Neural cell (in vitro differentiated cells): ENCODE data around the gene ST6GALNAC1. TPM values are rescaled to one million over a fixed set of nuclear protein-coding genes. Genes with fewer than 3 reads are reported as not detected.

Experiments used
- H2AFZ ChIP-seq: fragments of 200-600, 300-800 bp; sonication (generic), shearing (Covaris generic); 2 replicates; pipeline ENCODE4 v1.6.0; 2014; ENCODE audit warnings: low read depth, mild to moderate bottlenecking, antibody characterized with exemption, low read length, moderate library complexity
- H3F3A ChIP-seq: fragments of 200-600 bp; shearing (Covaris generic); 2 replicates; pipeline ENCODE4 v1.6.1; 2016; ENCODE audit warnings: mild to moderate bottlenecking, moderate library complexity, mixed read lengths, antibody characterized with exemption, low read length; ENCODE audit not compliant: insufficient read depth, poor library complexity, severe bottlenecking
- H3K27ac ChIP-seq: fragments of 200-600, 300-800 bp; sonication (generic), shearing (Covaris generic); 2 replicates; pipeline ENCODE4 v1.5.1; 2014; ENCODE audit warnings: mild to moderate bottlenecking, low read length, moderate library complexity
- H3K27me3 ChIP-seq: fragments of 300-800, 200-600 bp; sonication (generic), shearing (Covaris generic); 2 replicates; pipeline ENCODE4 v1.6.0; 2014; ENCODE audit warnings: mild to moderate bottlenecking, low read depth, low read length, moderate library complexity; ENCODE audit not compliant: insufficient read depth
- H3K36me3 ChIP-seq: fragments of 300-800, 200-600 bp; sonication (generic), shearing (Covaris generic); 2 replicates; pipeline ENCODE4 v1.5.1; 2014; ENCODE audit warnings: mild to moderate bottlenecking, antibody characterized with exemption, low read length, moderate library complexity; ENCODE audit not compliant: insufficient read depth
- H3K4me2 ChIP-seq: fragments of 300-800, 200-600 bp; sonication (generic), shearing (Covaris generic); 2 replicates; pipeline ENCODE4 v1.6.0; 2014; ENCODE audit warnings: mild to moderate bottlenecking, low read length
- H3K4me3 ChIP-seq: fragments of 300-800, 200-600 bp; sonication (generic), shearing (Covaris generic); 2 replicates; pipeline ENCODE4 v1.5.1; 2014; ENCODE audit warnings: mild to moderate bottlenecking, low read length, moderate library complexity
- H3K79me2 ChIP-seq: fragments of 200-600 bp; shearing (Covaris generic); replicated peaks from 2 replicates; pipeline ENCODE4 v1.6.0; 2014; ENCODE audit warnings: mild to moderate bottlenecking, low read length, moderate library complexity; ENCODE audit not compliant: insufficient read depth
- H3K9ac ChIP-seq: fragments of 300-800, 200-600 bp; sonication (generic), shearing (Covaris generic); 2 replicates; pipeline ENCODE4 v1.6.1; 2016; ENCODE audit warnings: mild to moderate bottlenecking, low read length, mixed read lengths
- H3K9me2 ChIP-seq: fragments of 200-600 bp; shearing (Covaris generic); 2 replicates; pipeline ENCODE4 v1.6.1; 2016; ENCODE audit warnings: mild to moderate bottlenecking, low read length, mixed read lengths; ENCODE audit not compliant: insufficient read depth
- H3K9me3 ChIP-seq: fragments of 200-600, 300-800 bp; sonication (generic), shearing (Covaris generic); 2 replicates; pipeline ENCODE4 v1.6.1; 2016; ENCODE audit warnings: mild to moderate bottlenecking, mixed run types, low read length, moderate library complexity, mixed read lengths
- H4K20me1 ChIP-seq: fragments of 200-600 bp; shearing (Covaris generic); 2 replicates; pipeline ENCODE4 v1.6.1; 2016; ENCODE audit warnings: mild to moderate bottlenecking, mixed run types; ENCODE audit not compliant: insufficient read depth
- EP300 ChIP-seq: fragments of 450-650 bp; conservative IDR thresholded peaks from 2 replicates; pipeline ENCODE4 v1.6.1; 2014; ENCODE audit warnings: antibody characterized with exemption, mild to moderate bottlenecking, moderate library complexity; ENCODE audit not compliant: poor library complexity, severe bottlenecking
- EZH2 ChIP-seq: fragments of 200-600, 300-800 bp; shearing (Covaris generic), sonication (generic); IDR thresholded peaks from 2 replicates; pipeline ENCODE4 v1.6.1; 2014; ENCODE audit warnings: antibody characterized with exemption, low read length, borderline replicate concordance, mild to moderate bottlenecking; ENCODE audit not compliant: insufficient read depth, poor library complexity, severe bottlenecking
- MXI1 ChIP-seq: fragments of 450-650 bp; conservative IDR thresholded peaks from 2 replicates; pipeline ENCODE4 v1.6.1; 2014; ENCODE audit warnings: antibody characterized with exemption, mild to moderate bottlenecking; ENCODE audit not compliant: poor library complexity, severe bottlenecking
- POLR2AphosphoS5 ChIP-seq: IDR thresholded peaks from 2 replicates; pipeline ENCODE4 v1.6.1; 2012
- RAD21 ChIP-seq: fragments of 450-650 bp; conservative IDR thresholded peaks from 2 replicates; pipeline ENCODE4 v1.6.1; 2014; ENCODE audit warnings: antibody characterized with exemption, mild to moderate bottlenecking, moderate library complexity
- SMC3 ChIP-seq: fragments of 450-650 bp; conservative IDR thresholded peaks from 2 replicates; pipeline ENCODE4 v1.6.1; 2014; ENCODE audit warnings: antibody characterized with exemption, mild to moderate bottlenecking, moderate library complexity; ENCODE audit not compliant: poor library complexity
- TAF1 ChIP-seq: IDR thresholded peaks from 2 replicates; pipeline ENCODE4 v1.6.1; 2012; ENCODE audit warnings: low read depth
- polyA plus RNA-seq: library from polyadenylated mRNA; depleted of rRNA; stranded (reverse); fragments of >200 nt; gene quantifications from 2 replicates; pipeline ENCODE4 v1.2.3, GENCODE V29; 2014
- TF ChIP-seq, protein P1 (sequence below): fragments of 450-650 bp; IDR thresholded peaks from 2 replicates; pipeline ENCODE4 v1.5.1; 2014; ENCODE audit warnings: antibody characterized with exemption, mild to moderate bottlenecking, moderate library complexity; ENCODE audit not compliant: poor library complexity, severe bottlenecking
- TF ChIP-seq, protein P2 (sequence below): IDR thresholded peaks from 2 replicates; pipeline ENCODE4 v1.6.1; 2012; ENCODE audit warnings: borderline replicate concordance

Gene ST6GALNAC1
- polyA plus RNA-seq, 1 donor from 2014 or later = not detected

GRCh38 chr17:76576189-76576588, 67.4 kb downstream of the ST6GALNAC1 start:
- no peak overlapping the region for H3K4me2 ChIP-seq
- no peak for TF ChIP-seq RAD21
- no peak for TF ChIP-seq EP300
- TF ChIP-seq SMC3 = no peak
- TF ChIP-seq TAF1 = no peak
- TF ChIP-seq POLR2AphosphoS5 = no peak
- no peak for TF ChIP-seq EZH2
- TF ChIP-seq, protein P1, sequence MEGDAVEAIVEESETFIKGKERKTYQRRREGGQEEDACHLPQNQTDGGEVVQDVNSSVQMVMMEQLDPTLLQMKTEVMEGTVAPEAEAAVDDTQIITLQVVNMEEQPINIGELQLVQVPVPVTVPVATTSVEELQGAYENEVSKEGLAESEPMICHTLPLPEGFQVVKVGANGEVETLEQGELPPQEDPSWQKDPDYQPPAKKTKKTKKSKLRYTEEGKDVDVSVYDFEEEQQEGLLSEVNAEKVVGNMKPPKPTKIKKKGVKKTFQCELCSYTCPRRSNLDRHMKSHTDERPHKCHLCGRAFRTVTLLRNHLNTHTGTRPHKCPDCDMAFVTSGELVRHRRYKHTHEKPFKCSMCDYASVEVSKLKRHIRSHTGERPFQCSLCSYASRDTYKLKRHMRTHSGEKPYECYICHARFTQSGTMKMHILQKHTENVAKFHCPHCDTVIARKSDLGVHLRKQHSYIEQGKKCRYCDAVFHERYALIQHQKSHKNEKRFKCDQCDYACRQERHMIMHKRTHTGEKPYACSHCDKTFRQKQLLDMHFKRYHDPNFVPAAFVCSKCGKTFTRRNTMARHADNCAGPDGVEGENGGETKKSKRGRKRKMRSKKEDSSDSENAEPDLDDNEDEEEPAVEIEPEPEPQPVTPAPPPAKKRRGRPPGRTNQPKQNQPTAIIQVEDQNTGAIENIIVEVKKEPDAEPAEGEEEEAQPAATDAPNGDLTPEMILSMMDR = no peak
- TF ChIP-seq, protein P2, sequence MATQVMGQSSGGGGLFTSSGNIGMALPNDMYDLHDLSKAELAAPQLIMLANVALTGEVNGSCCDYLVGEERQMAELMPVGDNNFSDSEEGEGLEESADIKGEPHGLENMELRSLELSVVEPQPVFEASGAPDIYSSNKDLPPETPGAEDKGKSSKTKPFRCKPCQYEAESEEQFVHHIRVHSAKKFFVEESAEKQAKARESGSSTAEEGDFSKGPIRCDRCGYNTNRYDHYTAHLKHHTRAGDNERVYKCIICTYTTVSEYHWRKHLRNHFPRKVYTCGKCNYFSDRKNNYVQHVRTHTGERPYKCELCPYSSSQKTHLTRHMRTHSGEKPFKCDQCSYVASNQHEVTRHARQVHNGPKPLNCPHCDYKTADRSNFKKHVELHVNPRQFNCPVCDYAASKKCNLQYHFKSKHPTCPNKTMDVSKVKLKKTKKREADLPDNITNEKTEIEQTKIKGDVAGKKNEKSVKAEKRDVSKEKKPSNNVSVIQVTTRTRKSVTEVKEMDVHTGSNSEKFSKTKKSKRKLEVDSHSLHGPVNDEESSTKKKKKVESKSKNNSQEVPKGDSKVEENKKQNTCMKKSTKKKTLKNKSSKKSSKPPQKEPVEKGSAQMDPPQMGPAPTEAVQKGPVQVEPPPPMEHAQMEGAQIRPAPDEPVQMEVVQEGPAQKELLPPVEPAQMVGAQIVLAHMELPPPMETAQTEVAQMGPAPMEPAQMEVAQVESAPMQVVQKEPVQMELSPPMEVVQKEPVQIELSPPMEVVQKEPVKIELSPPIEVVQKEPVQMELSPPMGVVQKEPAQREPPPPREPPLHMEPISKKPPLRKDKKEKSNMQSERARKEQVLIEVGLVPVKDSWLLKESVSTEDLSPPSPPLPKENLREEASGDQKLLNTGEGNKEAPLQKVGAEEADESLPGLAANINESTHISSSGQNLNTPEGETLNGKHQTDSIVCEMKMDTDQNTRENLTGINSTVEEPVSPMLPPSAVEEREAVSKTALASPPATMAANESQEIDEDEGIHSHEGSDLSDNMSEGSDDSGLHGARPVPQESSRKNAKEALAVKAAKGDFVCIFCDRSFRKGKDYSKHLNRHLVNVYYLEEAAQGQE = no peak
- H3K79me2 ChIP-seq = no peaks in the 10 kb centered on the region
- no peak overlapping the region for H3K9ac ChIP-seq
- no peak overlapping the region for H2AFZ ChIP-seq
- no peak overlapping the region for H3K27ac ChIP-seq
- H3K9me2 ChIP-seq = no peaks in the 10 kb centered on the region
- no peaks in the 10 kb centered on the region for H3K9me3 ChIP-seq
- H3K36me3 ChIP-seq = no peaks in the 10 kb centered on the region
- no peaks in the 10 kb centered on the region for H3F3A ChIP-seq
- no peaks in the 10 kb centered on the region for H3K27me3 ChIP-seq
- H3K4me3 ChIP-seq = no peak overlapping the region
- H4K20me1 ChIP-seq = no peaks in the 10 kb centered on the region

- Histone ChIP-seq H2AFZ (no peak overlapping the region), H3K4me3 (no peak overlapping the region), H3K4me2 (no peak overlapping the region), H3K36me3 (no peaks in the 10 kb centered on the region), H3K27me3 (no peaks in the 10 kb centered on the region), H3F3A (no peaks in the 10 kb centered on the region), H3K9ac (no peak overlapping the region), H3K79me2 (no peaks in the 10 kb centered on the region), H4K20me1 (no peaks in the 10 kb centered on the region), H3K27ac (no peak overlapping the region), H3K9me3 (no peaks in the 10 kb centered on the region), H3K9me2 (no peaks in the 10 kb centered on the region)
- TF ChIP-seq TAF1 (no peak), SMC3 (no peak), EZH2 (no peak), POLR2AphosphoS5 (no peak), RAD21 (no peak), MXI1 (no peak), EP300 (no peak)
- TF ChIP-seq, protein P1 = no peak
- TF ChIP-seq, protein P2 = no peak
Measured at GRCh38 chr17:76575570-76575969, 68.0 kb downstream of the ST6GALNAC1 start.
